Measurements from ENCODE around the gene DPY19L2.
"Not testable (repeated sequence)": the region's sequence is repeated elsewhere in the genome, so short reads cannot be mapped to it uniquely, and the experiment has no call there.

DNA sequence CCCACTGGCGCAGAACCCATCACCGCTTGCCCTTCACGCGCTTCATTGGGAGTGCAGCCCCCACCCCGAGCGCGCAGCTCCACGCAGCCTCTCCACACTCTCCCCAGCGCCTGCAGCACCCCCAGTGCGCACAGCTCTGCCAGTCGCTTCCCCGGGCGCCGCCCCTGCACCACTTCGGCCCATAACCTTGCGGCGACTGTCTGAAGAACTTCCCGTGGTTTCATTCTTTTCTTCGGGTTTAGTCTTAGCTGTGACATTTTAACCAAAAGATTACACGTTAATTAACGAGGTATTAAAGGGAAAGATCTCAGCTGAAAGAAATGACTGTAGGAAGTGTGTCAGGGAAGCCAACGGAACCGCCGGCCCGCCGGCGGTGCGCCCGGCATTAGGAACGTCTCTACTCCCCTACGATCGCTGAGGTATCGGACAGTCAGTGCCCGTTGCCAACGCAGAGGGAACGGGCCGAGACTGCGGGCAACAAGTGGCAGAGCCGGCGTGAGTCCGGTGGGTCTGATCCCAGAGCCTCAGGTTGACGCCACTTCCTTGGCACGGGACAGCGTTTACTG, 590 bp upstream of the DPY19L2 start:
- TF ChIP-seq, protein P1, sequence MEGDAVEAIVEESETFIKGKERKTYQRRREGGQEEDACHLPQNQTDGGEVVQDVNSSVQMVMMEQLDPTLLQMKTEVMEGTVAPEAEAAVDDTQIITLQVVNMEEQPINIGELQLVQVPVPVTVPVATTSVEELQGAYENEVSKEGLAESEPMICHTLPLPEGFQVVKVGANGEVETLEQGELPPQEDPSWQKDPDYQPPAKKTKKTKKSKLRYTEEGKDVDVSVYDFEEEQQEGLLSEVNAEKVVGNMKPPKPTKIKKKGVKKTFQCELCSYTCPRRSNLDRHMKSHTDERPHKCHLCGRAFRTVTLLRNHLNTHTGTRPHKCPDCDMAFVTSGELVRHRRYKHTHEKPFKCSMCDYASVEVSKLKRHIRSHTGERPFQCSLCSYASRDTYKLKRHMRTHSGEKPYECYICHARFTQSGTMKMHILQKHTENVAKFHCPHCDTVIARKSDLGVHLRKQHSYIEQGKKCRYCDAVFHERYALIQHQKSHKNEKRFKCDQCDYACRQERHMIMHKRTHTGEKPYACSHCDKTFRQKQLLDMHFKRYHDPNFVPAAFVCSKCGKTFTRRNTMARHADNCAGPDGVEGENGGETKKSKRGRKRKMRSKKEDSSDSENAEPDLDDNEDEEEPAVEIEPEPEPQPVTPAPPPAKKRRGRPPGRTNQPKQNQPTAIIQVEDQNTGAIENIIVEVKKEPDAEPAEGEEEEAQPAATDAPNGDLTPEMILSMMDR (conservative IDR thresholded peaks at IDR 0.05): not testable (repeated sequence)
- not testable (repeated sequence) for TF ChIP-seq EZH2 (IDR thresholded peaks at IDR 0.05; ENCODE audit: low read depth)
